GM23338 (cell line): ENCODE results near the gene BEST1. TPM values are rescaled to one million over a fixed set of nuclear protein-coding genes. Genes with fewer than 3 reads are reported as not detected.

Source experiments
- ATAC-seq: fragments of 200-7000 bp; cut with Tn5 transposase; 3 replicates; pipeline ENCODE4 v1.9.1; 2020
- DNase-seq: peaks from one replicate; pipeline ENCODE4 v3.0.0-alpha.2; 2015; ENCODE audit warnings: low spot score
- H2AFZ ChIP-seq: fragments of 200-600 bp; sonication (generic); 2 replicates; pipeline ENCODE4 v1.8.0; 2016; ENCODE audit warnings: antibody characterized with exemption, mild to moderate bottlenecking, moderate library complexity
- H3F3A ChIP-seq: fragments of 200-600 bp; sonication (generic); replicated peaks from 2 replicates; pipeline ENCODE4 v1.8.0; 2017; ENCODE audit warnings: antibody characterized with exemption, mixed run types, low read depth
- H3K27ac ChIP-seq: fragments of 200-600 bp; sonication (generic); 2 replicates; pipeline ENCODE4 v1.6.1; 2016; ENCODE audit warnings: low read depth
- H3K27me3 ChIP-seq: fragments of 200-600 bp; sonication (generic); 2 replicates; pipeline ENCODE4 v1.8.0; 2016; ENCODE audit warnings: mild to moderate bottlenecking, mixed run types, moderate library complexity; ENCODE audit not compliant: insufficient read depth
- H3K36me3 ChIP-seq: fragments of 200-600 bp; sonication (generic); 2 replicates; pipeline ENCODE4 v1.8.0; 2016; ENCODE audit warnings: mild to moderate bottlenecking; ENCODE audit not compliant: insufficient read depth
- H3K4me1 ChIP-seq: fragments of 200-600 bp; sonication (generic); 2 replicates; pipeline ENCODE4 v1.8.0; 2016; ENCODE audit warnings: mild to moderate bottlenecking, moderate library complexity; ENCODE audit not compliant: insufficient read depth
- H3K4me2 ChIP-seq: fragments of 200-600 bp; sonication (generic); 2 replicates; pipeline ENCODE4 v1.7.1; 2017; ENCODE audit warnings: mixed run types
- H3K4me3 ChIP-seq: fragments of 200-600 bp; sonication (generic); 2 replicates; pipeline ENCODE4 v1.6.1; 2016; ENCODE audit warnings: mixed run types
- H3K79me2 ChIP-seq: fragments of 200-600 bp; sonication (generic); replicated peaks from 2 replicates; pipeline ENCODE4 v1.8.0; 2017; ENCODE audit warnings: mild to moderate bottlenecking; ENCODE audit not compliant: insufficient read depth
- H3K9me2 ChIP-seq: fragments of 200-600 bp; sonication (generic); 2 replicates; pipeline ENCODE4 v1.8.0; 2017; ENCODE audit not compliant: insufficient read depth
- H4K20me1 ChIP-seq: fragments of 200-600 bp; sonication (generic); replicated peaks from 2 replicates; pipeline ENCODE4 v1.8.0; 2017; ENCODE audit warnings: mild to moderate bottlenecking; ENCODE audit not compliant: insufficient read depth
- H3K27ac Mint-ChIP-seq: 2 replicates; pipeline ENCODE4 v1.8.0; 2020; ENCODE audit warnings: inconsistent platforms, mild to moderate bottlenecking, moderate library complexity, mixed read lengths
- H3K27me3 Mint-ChIP-seq: 3 replicates; pipeline ENCODE4 v1.8.0; 2022; ENCODE audit warnings: low read depth, mild to moderate bottlenecking, moderate library complexity, mixed read lengths, inconsistent platforms; ENCODE audit not compliant: insufficient read depth, poor library complexity
- H3K36me3 Mint-ChIP-seq: 3 replicates; pipeline ENCODE4 v1.8.0; 2021; ENCODE audit warnings: low read depth, mild to moderate bottlenecking, inconsistent platforms, moderate library complexity, mixed read lengths
- H3K4me1 Mint-ChIP-seq: 3 replicates; pipeline ENCODE4 v1.8.0; 2020; ENCODE audit warnings: mild to moderate bottlenecking, inconsistent platforms, mixed read lengths
- H3K4me3 Mint-ChIP-seq: 3 replicates; pipeline ENCODE4 v1.8.0; 2021; ENCODE audit warnings: moderate library complexity, mild to moderate bottlenecking, inconsistent platforms, mixed read lengths
- H3K9me3 Mint-ChIP-seq: 3 replicates; pipeline ENCODE4 v1.8.0; 2020; ENCODE audit warnings: moderate library complexity, mild to moderate bottlenecking, inconsistent platforms, mixed read lengths
- CREB1 ChIP-seq: fragments of 250-450 bp; sonication (Bioruptor Pico); IDR thresholded peaks from 2 replicates; pipeline ENCODE4 v1.5.0; 2020; ENCODE audit warnings: low read depth, mild to moderate bottlenecking, moderate library complexity
- ETS1 ChIP-seq: IDR thresholded peaks from 2 replicates; pipeline ENCODE4 v1.6.1; 2016; ENCODE audit warnings: antibody characterized with exemption
- EZH2 ChIP-seq: fragments of 200-600 bp; sonication (generic); IDR thresholded peaks from one replicate; pipeline ENCODE4 v1.8.0; 2017; ENCODE audit warnings: antibody characterized with exemption, mild to moderate bottlenecking, low read depth; ENCODE audit not compliant: unreplicated experiment
- EZH2phosphoT487 ChIP-seq: fragments of 200-600 bp; sonication (generic); IDR thresholded peaks from one replicate; pipeline ENCODE4 v1.8.1; 2018; ENCODE audit warnings: antibody characterized with exemption; ENCODE audit not compliant: unreplicated experiment
- JUNB ChIP-seq: IDR thresholded peaks from one replicate; pipeline ENCODE4 v1.6.1; 2016; ENCODE audit warnings: antibody characterized with exemption; ENCODE audit not compliant: unreplicated experiment
- NANOG ChIP-seq: IDR thresholded peaks from 2 replicates; pipeline ENCODE4 v1.6.1; 2016; ENCODE audit warnings: antibody characterized with exemption, borderline replicate concordance
- POLR2AphosphoS5 ChIP-seq: IDR thresholded peaks from 2 replicates; pipeline ENCODE4 v1.6.1; 2016; ENCODE audit warnings: antibody characterized with exemption, low read depth
- REST ChIP-seq: IDR thresholded peaks from one replicate; pipeline ENCODE4 v1.6.1; 2018; ENCODE audit warnings: antibody characterized with exemption; ENCODE audit not compliant: unreplicated experiment
- STAT1 ChIP-seq: IDR thresholded peaks from one replicate; pipeline ENCODE4 v1.6.1; 2016; ENCODE audit warnings: antibody characterized with exemption; ENCODE audit not compliant: unreplicated experiment
- ZNF114 ChIP-seq: fragments of 250-450 bp; sonication (Bioruptor Pico); IDR thresholded peaks from 2 replicates; pipeline ENCODE4 v1.5.0; 2020; ENCODE audit warnings: mild to moderate bottlenecking, moderate library complexity
- ZNF331 ChIP-seq: fragments of 250-450 bp; sonication (Bioruptor Pico); IDR thresholded peaks from 2 replicates; pipeline ENCODE4 v1.5.0; 2020; ENCODE audit warnings: low read depth, mild to moderate bottlenecking, moderate library complexity
- ZNF462 ChIP-seq: fragments of 250-450 bp; sonication (Bioruptor Pico); IDR thresholded peaks from 2 replicates; pipeline ENCODE4 v1.5.0; 2020; ENCODE audit warnings: mild to moderate bottlenecking, moderate library complexity
- polyA plus RNA-seq: library from polyadenylated mRNA; unstranded; fragments of >200 nt; fragmentation: Nextera tagmentation; extraction: Ambion mirVana; gene quantifications from 2 replicates; pipeline ENCODE4 v1.2.1, GENCODE V29; 2016
- total RNA-seq: library from RNA; depleted of rRNA; stranded (reverse); fragments of >200 nt; shearing (Covaris generic); gene quantifications from 2 replicates; pipeline ENCODE4 v1.2.3, GENCODE V29; 2014
- TF ChIP-seq, protein P1 (sequence below), 2 experiments: fragments of 200-600 bp in 1 of 2; sonication (generic) in 1 of 2; conservative IDR thresholded peaks; 2 replicates each; pipeline versions ENCODE4 v1.5.1 to v1.6.1; 2016 to 2017; ENCODE audit warnings: antibody characterized with exemption in 2 of 2, low read depth in 2 of 2, mild to moderate bottlenecking in 2 of 2, moderate library complexity in 1 of 2

BEST1 gene
- total and polyA plus RNA-seq, 2 experiments from 2014 or later = 0.35 to 0.44 TPM

DNA sequence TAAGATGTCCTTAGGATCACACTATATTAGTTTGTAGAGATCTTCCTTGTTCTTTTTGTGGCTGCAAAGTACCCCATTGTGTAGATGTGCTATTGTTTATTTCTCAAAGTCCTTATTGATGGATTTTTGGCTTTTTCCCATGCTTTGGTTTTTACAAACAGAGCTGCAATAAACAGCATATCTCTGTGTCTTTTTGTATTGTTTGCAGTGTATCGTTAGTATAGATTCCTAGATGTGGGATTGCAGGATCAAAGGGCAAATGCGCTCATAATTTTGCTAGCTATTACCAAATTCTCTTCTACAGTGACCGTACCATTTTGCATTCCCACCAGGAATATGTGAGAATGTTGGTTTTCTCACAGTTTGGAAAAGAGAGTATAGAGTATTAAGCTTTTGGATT, 44.8 kb downstream of the BEST1 start:
- no peaks in the 10 kb centered on the region for H3K4me1 ChIP-seq
- no peak overlapping the region for H3K4me3 ChIP-seq
- TF ChIP-seq ZNF114 (CRISPR knock-in tag) (no peak), REST (no peak), CREB1 (CRISPR knock-in tag) (no peak), ZNF462 (CRISPR knock-in tag) (no peak), STAT1 (no peak), JUNB (no peak), EZH2 (no peak), ETS1 (no peak), NANOG (no peak), ZNF331 (CRISPR knock-in tag) (no peak), EZH2phosphoT487 (no peak), POLR2AphosphoS5 (no peak)
- TF ChIP-seq, protein P1, sequence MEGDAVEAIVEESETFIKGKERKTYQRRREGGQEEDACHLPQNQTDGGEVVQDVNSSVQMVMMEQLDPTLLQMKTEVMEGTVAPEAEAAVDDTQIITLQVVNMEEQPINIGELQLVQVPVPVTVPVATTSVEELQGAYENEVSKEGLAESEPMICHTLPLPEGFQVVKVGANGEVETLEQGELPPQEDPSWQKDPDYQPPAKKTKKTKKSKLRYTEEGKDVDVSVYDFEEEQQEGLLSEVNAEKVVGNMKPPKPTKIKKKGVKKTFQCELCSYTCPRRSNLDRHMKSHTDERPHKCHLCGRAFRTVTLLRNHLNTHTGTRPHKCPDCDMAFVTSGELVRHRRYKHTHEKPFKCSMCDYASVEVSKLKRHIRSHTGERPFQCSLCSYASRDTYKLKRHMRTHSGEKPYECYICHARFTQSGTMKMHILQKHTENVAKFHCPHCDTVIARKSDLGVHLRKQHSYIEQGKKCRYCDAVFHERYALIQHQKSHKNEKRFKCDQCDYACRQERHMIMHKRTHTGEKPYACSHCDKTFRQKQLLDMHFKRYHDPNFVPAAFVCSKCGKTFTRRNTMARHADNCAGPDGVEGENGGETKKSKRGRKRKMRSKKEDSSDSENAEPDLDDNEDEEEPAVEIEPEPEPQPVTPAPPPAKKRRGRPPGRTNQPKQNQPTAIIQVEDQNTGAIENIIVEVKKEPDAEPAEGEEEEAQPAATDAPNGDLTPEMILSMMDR (conservative IDR thresholded peaks at IDR 0.05; ENCODE audit: low read depth in 2 of 2) = no peak
- no peak for DNase-seq
- H4K20me1 ChIP-seq = no peaks in the 10 kb centered on the region
- H3K27ac ChIP-seq = no peak overlapping the region
- Mint-ChIP-seq H3K27me3 (peaks cover 2% of the 10 kb centered on the region), H3K9me3 (peaks cover 25% of the 10 kb centered on the region), H3K27ac (no peak overlapping the region), H3K4me1 (no peaks in the 10 kb centered on the region), H3K36me3 (peaks cover 14% of the 10 kb centered on the region), H3K4me3 (no peak overlapping the region)
- no peaks in the 10 kb centered on the region for H3K27me3 ChIP-seq
- ATAC-seq = no peak
- no peaks in the 10 kb centered on the region; the same call in 1 of the 2 replicates for H3K9me2 ChIP-seq
- no peaks in the 10 kb centered on the region for H3F3A ChIP-seq
- no peak overlapping the region for H2AFZ ChIP-seq
- H3K79me2 ChIP-seq = no peaks in the 10 kb centered on the region
- H3K4me2 ChIP-seq = no peak overlapping the region
- 0 out of 2 replicates have a peak, but pooled peaks cover 6% of the 10 kb centered on the region for H3K36me3 ChIP-seq
